Stimulated activated CD8-positive, alpha-beta memory T cell treated with anti-CD3 and anti-CD28 coated beads, Interleukin-7, amount 100 ng/mL, for 4 hours (primary cell): ENCODE data around the gene LRRC10.

Experiments used
- DNase-seq, 2 donors: peaks; one replicate each; pipeline ENCODE4 v3.0.0-alpha.2; 2020; ENCODE audit warnings: low read depth in 2 of 2

The LRRC10 gene

DNA sequence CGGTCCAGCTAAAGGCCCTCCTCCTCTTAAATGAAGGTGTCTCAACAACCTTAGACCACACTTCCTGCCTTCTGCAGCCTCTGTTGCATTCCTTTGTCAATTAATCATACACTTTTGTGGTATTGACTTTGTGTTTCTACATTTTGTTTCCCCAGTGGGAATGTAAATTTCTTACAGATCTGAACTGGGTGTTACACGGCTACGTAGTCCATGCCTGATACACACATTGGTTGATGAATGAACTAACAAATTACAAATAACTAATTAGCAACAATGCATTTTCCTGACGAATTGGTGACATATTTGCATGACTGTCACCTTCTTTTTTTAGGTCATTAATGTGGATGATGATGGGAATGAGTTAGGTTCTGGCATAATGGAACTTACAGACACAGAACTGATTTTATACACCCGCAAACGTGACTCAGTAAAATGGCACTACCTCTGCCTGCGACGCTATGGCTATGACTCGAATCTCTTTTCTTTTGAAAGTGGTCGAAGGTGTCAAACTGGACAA is 40.6 kb downstream of the LRRC10 start:
- DNase-seq: no peak

- no peak for DNase-seq
Observed at GRCh38 chr12:69569236-69569635, 41.5 kb downstream of the LRRC10 start.

DNA sequence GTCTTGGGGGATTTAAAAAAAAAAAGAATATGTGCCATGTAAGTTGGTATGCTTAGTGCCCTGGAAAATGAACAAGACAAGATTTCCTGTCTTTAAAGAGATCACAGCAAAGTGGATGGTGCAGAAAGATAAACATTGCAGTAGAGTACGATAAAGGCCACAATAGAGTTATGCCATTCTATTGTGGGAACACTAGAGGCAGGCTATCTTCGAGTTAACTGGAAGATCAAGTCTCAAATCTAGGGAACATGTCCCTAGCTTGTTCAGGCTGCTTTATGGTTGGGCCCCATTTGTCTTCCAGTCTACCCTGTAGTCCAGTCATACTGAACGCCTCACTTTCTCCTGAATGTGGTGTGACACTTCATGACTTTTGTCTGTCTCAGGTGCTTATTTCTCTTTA is 44.1 kb downstream of the LRRC10 start:
- DNase-seq: no peak

GRCh38 chr12:69563166-69563762 is 47.4 kb downstream of the LRRC10 start:
- DNase-seq: no peak
